A549 (cell line): ENCODE measurements around the gene BAHD1.

Experiments used
- CEBPB ChIP-seq, 2 experiments: fragments of >200 bp in 1 of 2; sonication (Bioruptor Twin) in 1 of 2; formaldehyde crosslinking in 1 of 2; IDR thresholded peaks; 2 replicates each; pipeline ENCODE4 v1.6.1; 2012 to 2016
- CTCF ChIP-seq: fragments of >200 bp; sonication (Bioruptor Twin); formaldehyde crosslinking; IDR thresholded peaks from 3 replicates; pipeline ENCODE4 v1.5.1; 2016

- TF ChIP-seq CTCF (no peak), CEBPB (IDR thresholded peaks at IDR 0.05) (no peak)
Measured at GRCh38 chr15:40399370-40399769, 41.4 kb upstream of the BAHD1 start.
